Measurements from ENCODE around the gene CCDC159. TPM values are rescaled to one million over a fixed set of nuclear protein-coding genes. Genes with fewer than 3 reads are reported as not detected.

Gene CCDC159
- total RNA-seq, 1 experiment from 2014 or later = 6.8 TPM

- TF ChIP-seq FOXP4 (CRISPR knock-in tag; IDR thresholded peaks at IDR 0.05) = peak; percentile 60
- no peak for TF ChIP-seq CDX4 (CRISPR knock-in tag; IDR thresholded peaks at IDR 0.05; ENCODE audit: borderline replicate concordance)
- no peak for TF ChIP-seq IRF1 (CRISPR knock-in tag; IDR thresholded peaks at IDR 0.05)
- no peak for TF ChIP-seq EMX1 (CRISPR knock-in tag; IDR thresholded peaks at IDR 0.05)
- TF ChIP-seq NFYB (CRISPR knock-in tag; conservative IDR thresholded peaks at IDR 0.05; ENCODE audit: low read depth) = peak; percentile 83
- no peak for TF ChIP-seq ZNF121 (CRISPR knock-in tag; IDR thresholded peaks at IDR 0.05)
- no peak for TF ChIP-seq FOXP1 (CRISPR knock-in tag; IDR thresholded peaks at IDR 0.05; ENCODE audit: borderline replicate concordance)
- no peak for TF ChIP-seq IRF2 (CRISPR knock-in tag; IDR thresholded peaks at IDR 0.05; ENCODE audit: borderline replicate concordance, low read depth)
- TF ChIP-seq ZSCAN18 (CRISPR knock-in tag; IDR thresholded peaks at IDR 0.05) = no peak
- TF ChIP-seq STAT6 (CRISPR knock-in tag; conservative IDR thresholded peaks at IDR 0.05; ENCODE audit: low read depth) = no peak
- no peak for TF ChIP-seq KAT7 (CRISPR knock-in tag; IDR thresholded peaks at IDR 0.05; ENCODE audit: borderline replicate concordance)
- TF ChIP-seq SMAD4 (CRISPR knock-in tag; IDR thresholded peaks at IDR 0.05) = no peak
- TF ChIP-seq ZNF317 (CRISPR knock-in tag; IDR thresholded peaks at IDR 0.05; ENCODE audit: borderline replicate concordance, low read depth) = no peak
- TF ChIP-seq PRDM15 (CRISPR knock-in tag; IDR thresholded peaks at IDR 0.05) = no peak
- no peak for TF ChIP-seq SOX15 (CRISPR knock-in tag; IDR thresholded peaks at IDR 0.05)
- peak; percentile 27; the same call in 1 of the 2 replicates for TF ChIP-seq E2F5 (CRISPR knock-in tag; IDR thresholded peaks at IDR 0.05)
- TF ChIP-seq MXD4 (CRISPR knock-in tag; IDR thresholded peaks at IDR 0.05; ENCODE audit: borderline replicate concordance) = no peak
- no peak for TF ChIP-seq ZNF396 (CRISPR knock-in tag; IDR thresholded peaks at IDR 0.05; ENCODE audit: borderline replicate concordance)
- no peak for TF ChIP-seq ATF6 (CRISPR knock-in tag; IDR thresholded peaks at IDR 0.05)
Measured at GRCh38 chr19:11374433-11375142, 28.3 kb downstream of the CCDC159 start, which contains the start of gene SWSAP1 (continued).
